Kasumi-1 (cell line): ENCODE data around the gene FGFBP2.
A peak's percentile ranks its signal among the peaks of the same experiment; 100 is the strongest.

Source experiments
- DNase-seq, 2 experiments: peaks; one replicate each; lab custom pipeline; 2025; lab: John Stamatoyannopoulos, UW

FGFBP2 gene

GRCh38 chr4:15968551-15969300 is 5.8 kb upstream of the FGFBP2 start:
- no peak for DNase-seq

- DNase-seq = no peak
Measured at GRCh38 chr4:15965325-15965724, 2.4 kb upstream of the FGFBP2 start.

GRCh38 chr4:15964159-15964558 is 1.2 kb upstream of the FGFBP2 start:
- peak in 1 of 2 experiments; percentile 1 for DNase-seq

- DNase-seq = no peak
Measured at GRCh38 chr4:15963576-15963975, 601 bp upstream of the FGFBP2 start.

- DNase-seq = no peak
Measured at GRCh38 chr4:15961781-15962510, 1.0 kb downstream of the FGFBP2 start.

- no peak for DNase-seq
Measured at GRCh38 chr4:15958562-15958961, 4.4 kb downstream of the FGFBP2 start.

GRCh38 chr4:15956179-15956850 is 6.7 kb downstream of the FGFBP2 start:
- DNase-seq = peak; percentile 78 to 81

GRCh38 chr4:15955670-15956069 is 7.3 kb downstream of the FGFBP2 start:
- DNase-seq = no peak

GRCh38 chr4:15953625-15954024 is 9.3 kb downstream of the FGFBP2 start:
- no peak for DNase-seq

GRCh38 chr4:15951781-15952180 is 11.2 kb downstream of the FGFBP2 start:
- DNase-seq = no peak

GRCh38 chr4:15948826-15949225 is 14.1 kb downstream of the FGFBP2 start:
- DNase-seq = no peak

GRCh38 chr4:15947684-15948083 is 15.3 kb downstream of the FGFBP2 start:
- no peak for DNase-seq

- peak; percentile 3 to 13 for DNase-seq
Measured at GRCh38 chr4:15945516-15945915, 17.5 kb downstream of the FGFBP2 start.

- DNase-seq = no peak
Measured at GRCh38 chr4:15944895-15945294, 18.1 kb downstream of the FGFBP2 start.

GRCh38 chr4:15942283-15942682 is 20.7 kb downstream of the FGFBP2 start:
- no peak for DNase-seq

- DNase-seq = no peak
Measured at GRCh38 chr4:15938640-15939039, 24.3 kb downstream of the FGFBP2 start, which contains the start of gene FGFBP1. TSS of gene FGFBP1 (minus strand) at chr4:15938740. CDS start at chr4:15936632, 2,108 bp downstream.

- no peak for DNase-seq
Measured at GRCh38 chr4:15938182-15938581, 24.8 kb downstream of the FGFBP2 start.

- no peak for DNase-seq
Measured at GRCh38 chr4:15936495-15936894, 26.5 kb downstream of the FGFBP2 start.

GRCh38 chr4:15935504-15936402 is 27.2 kb downstream of the FGFBP2 start:
- no peak for DNase-seq

- no peak for DNase-seq
Measured at GRCh38 chr4:15934259-15934658, 28.7 kb downstream of the FGFBP2 start.

GRCh38 chr4:15931451-15932210 is 31.3 kb downstream of the FGFBP2 start:
- no peak for DNase-seq
